Endothelial cell of umbilical vein (primary cell): Measurements from ENCODE around the gene TRPC1. TPM values are rescaled to one million over a fixed set of nuclear protein-coding genes. Genes with fewer than 3 reads are reported as not detected.

Experiments
- BruUV-seq: library from RNA; stranded (reverse); fragments of 400-500 nt; replicated peaks from 2 replicates; lab custom pipeline; 2021; lab: Mats Ljungman, UMichigan
- CTCF ChIA-PET: fragments of 300-600, 350-600 bp; sonication (Branson Sonifier 250); formaldehyde crosslinking; loops from one replicate; lab custom pipeline; 2021; ENCODE audit warnings: antibody characterized with exemption, inconsistent platforms; lab: Charles Lee
- POLR2A ChIA-PET: fragments of 300-600, 350-600 bp; sonication (Branson Sonifier 250); formaldehyde crosslinking; loops from one replicate; lab custom pipeline; 2021; ENCODE audit warnings: antibody characterized with exemption, inconsistent platforms; lab: Charles Lee
- DNase-seq: peaks from one replicate; pipeline ENCODE4 v3.0.0-alpha.2; 2011; ENCODE audit warnings: low read depth, low spot score
- FAIRE-seq: peaks from 2 replicates; lab custom pipeline; 2011; peaks lifted over from hg19 to GRCh38; lab: Jason Lieb, UNC
- H2AFZ ChIP-seq: 2 replicates; pipeline ENCODE4 v1.6.0; 2012; ENCODE audit warnings: low read depth, low read length, control low read depth, inconsistent platforms
- H3K27ac ChIP-seq: 2 replicates; pipeline ENCODE4 v1.5.1; 2011; ENCODE audit warnings: low read depth, mild to moderate bottlenecking, control low read depth, low read length, moderate library complexity; ENCODE audit not compliant: insufficient read depth
- H3K27me3 ChIP-seq, 2 experiments: 2 replicates each; pipeline versions ENCODE4 v1.6.0 to v1.6.1; 2011; ENCODE audit warnings: low read length in 2 of 2, mixed read lengths in 1 of 2; ENCODE audit not compliant: control insufficient read depth in 2 of 2, insufficient read depth in 2 of 2
- H3K36me3 ChIP-seq, 2 experiments: 2 replicates in 1 of 2; 3 replicates in 1 of 2; pipeline ENCODE4 v1.5.1; 2011; ENCODE audit warnings: low read length in 2 of 2, mild to moderate bottlenecking in 1 of 2, moderate library complexity in 1 of 2; ENCODE audit not compliant: control insufficient read depth in 2 of 2, insufficient read depth in 2 of 2; ENCODE audit errors: extremely low read depth in 1 of 2
- H3K4me1 ChIP-seq: 3 replicates; pipeline ENCODE4 v1.5.1; 2011; ENCODE audit warnings: mild to moderate bottlenecking, low read length; ENCODE audit not compliant: control insufficient read depth, insufficient read depth; ENCODE audit errors: extremely low read depth
- H3K4me2 ChIP-seq: 2 replicates; pipeline ENCODE4 v1.6.1; 2011; ENCODE audit warnings: low read length, control low read depth, mixed read lengths; ENCODE audit not compliant: insufficient read depth
- H3K4me3 ChIP-seq, 3 experiments: fragments of 200-600 bp in 1 of 3; sonication (generic), shearing (Covaris generic) in 1 of 3; replicated peaks in 1 of 3; 2 replicates each; pipeline ENCODE4 v1.5.1; 2011 to 2016; ENCODE audit warnings: control low read depth in 3 of 3, low read length in 3 of 3, mild to moderate bottlenecking in 2 of 3, inconsistent platforms in 1 of 3, low read depth in 1 of 3, moderate library complexity in 1 of 3; ENCODE audit not compliant: insufficient read depth in 1 of 3
- H3K79me2 ChIP-seq: 2 replicates; pipeline ENCODE4 v1.6.0; 2012; ENCODE audit warnings: low read length, inconsistent platforms; ENCODE audit not compliant: control insufficient read depth, insufficient read depth
- H3K9ac ChIP-seq: replicated peaks from 2 replicates; pipeline ENCODE3; 2011; ENCODE audit warnings: low read length, control low read depth; ENCODE audit not compliant: insufficient read depth; ENCODE audit errors: extremely low read depth
- H3K9me1 ChIP-seq: replicated peaks from 3 replicates; pipeline ENCODE4 v1.6.0; 2011; ENCODE audit warnings: mild to moderate bottlenecking, low read length; ENCODE audit not compliant: control insufficient read depth, insufficient read depth; ENCODE audit errors: extremely low read depth
- H3K9me3 ChIP-seq: replicated peaks from 2 replicates; pipeline ENCODE4 v1.5.1; 2012; ENCODE audit warnings: low read length, inconsistent platforms; ENCODE audit not compliant: control insufficient read depth, insufficient read depth
- H4K20me1 ChIP-seq: replicated peaks from 2 replicates; pipeline ENCODE3; 2011; ENCODE audit warnings: mild to moderate bottlenecking, low read length; ENCODE audit not compliant: control insufficient read depth, insufficient read depth; ENCODE audit errors: extremely low read depth
- EZH2 ChIP-seq: IDR thresholded peaks from 2 replicates; pipeline ENCODE4 v1.6.1; 2012; ENCODE audit warnings: borderline replicate concordance, low read depth, mild to moderate bottlenecking, moderate library complexity, low read length, inconsistent platforms; ENCODE audit not compliant: severe bottlenecking
- FOS ChIP-seq: IDR thresholded peaks from 2 replicates; pipeline ENCODE4 v1.6.1; 2011; ENCODE audit warnings: mild to moderate bottlenecking, low read length, moderate library complexity, borderline replicate concordance; ENCODE audit not compliant: insufficient read depth
- GATA2 ChIP-seq: IDR thresholded peaks from 2 replicates; pipeline ENCODE4 v1.7.0; 2011; ENCODE audit warnings: low read depth, mild to moderate bottlenecking, moderate library complexity, mixed read lengths, low read length; ENCODE audit not compliant: insufficient read length, insufficient read depth
- JUN ChIP-seq: IDR thresholded peaks from 2 replicates; pipeline ENCODE4 v1.6.1; 2011; ENCODE audit warnings: borderline replicate concordance, low read depth; ENCODE audit not compliant: insufficient read length, insufficient read depth
- MAX ChIP-seq: IDR thresholded peaks from 2 replicates; pipeline ENCODE4 v1.6.1; 2011; ENCODE audit not compliant: insufficient read depth, insufficient read length
- MYC ChIP-seq: IDR thresholded peaks from one replicate; pipeline ENCODE4 v1.6.1; 2011; ENCODE audit warnings: mild to moderate bottlenecking, low read depth, low read length
- POLR2A ChIP-seq: IDR thresholded peaks from 2 replicates; pipeline ENCODE4 v1.6.1; 2012; ENCODE audit warnings: low read depth, mild to moderate bottlenecking, control low read depth, low read length
- POLR2AphosphoS5 ChIP-seq: IDR thresholded peaks from 2 replicates; pipeline ENCODE4 v1.6.1; 2012; ENCODE audit warnings: low read depth, mild to moderate bottlenecking, control low read depth, low read length, moderate library complexity; ENCODE audit not compliant: insufficient read depth
- dilution Hi-C: fragments of 300-500 bp; cut with MboI; formaldehyde crosslinking; loops from one replicate; pipeline ENCODE4 v1.15.0; 2019; ENCODE audit warnings: low sequenced_read_pairs; ENCODE audit not compliant: extremely low pct_ligation_motif_present
- intact Hi-C: fragments of 100-400 bp; cut with micrococcal nuclease; formaldehyde crosslinking; loops from one replicate; pipeline ENCODE4 v1.10.0; 2022
- polyA plus RNA-seq, 4 experiments: library from polyadenylated mRNA; depleted of rRNA in 3 of 4; stranded (reverse) in 3 of 4; unstranded in 1 of 4; fragments of >200 nt; gene quantifications; 2 replicates each; pipeline versions ENCODE4 v1.2.1 to v1.2.3, GENCODE V29; 2011 to 2012; ENCODE audit warnings: missing spikeins in 1 of 4
- total RNA-seq: library from RNA; stranded (reverse); gene quantifications from 2 replicates; pipeline ENCODE4 v1.2.3, GENCODE V29; 2021
- TF ChIP-seq, protein P1 (sequence below), 2 donors: IDR thresholded peaks; 1 replicate in 1 of 2; 2 replicates in 1 of 2; pipeline ENCODE4 v1.5.1; 2011; ENCODE audit warnings: low read length in 2 of 2, mild to moderate bottlenecking in 2 of 2, moderate library complexity in 2 of 2, control low read depth in 1 of 2, inconsistent platforms in 1 of 2, low read depth in 1 of 2; ENCODE audit not compliant: insufficient read depth in 1 of 2; ENCODE audit errors: extremely low read depth in 1 of 2

Gene TRPC1
- total and polyA plus RNA-seq, 2 donors (not counting 3 experiments of a cell fraction or from before 2014, with no cell fraction given) = 3.5 to 5.9 TPM

- no TSS peak for BruUV-seq
- H3K36me3 ChIP-seq = no peaks in the 10 kb centered on the region
- DNase-seq = no peak
- H3K27ac ChIP-seq = no peak overlapping the region
- CTCF ChIA-PET = interaction anchor here (1.2 to 4.0 kb wide), 3 partner anchors 10 to 27 kb away, joined by 3 to 30 read pairs (median 4); no protein-coding TSS in a partner anchor
- H3K4me2 ChIP-seq = no peak overlapping the region
- no peak for FAIRE-seq
- TF ChIP-seq GATA2 = no peak
- no peak for TF ChIP-seq POLR2AphosphoS5
- TF ChIP-seq POLR2A = no peak
- TF ChIP-seq MYC = no peak
- no peak for TF ChIP-seq FOS
- TF ChIP-seq, protein P1, sequence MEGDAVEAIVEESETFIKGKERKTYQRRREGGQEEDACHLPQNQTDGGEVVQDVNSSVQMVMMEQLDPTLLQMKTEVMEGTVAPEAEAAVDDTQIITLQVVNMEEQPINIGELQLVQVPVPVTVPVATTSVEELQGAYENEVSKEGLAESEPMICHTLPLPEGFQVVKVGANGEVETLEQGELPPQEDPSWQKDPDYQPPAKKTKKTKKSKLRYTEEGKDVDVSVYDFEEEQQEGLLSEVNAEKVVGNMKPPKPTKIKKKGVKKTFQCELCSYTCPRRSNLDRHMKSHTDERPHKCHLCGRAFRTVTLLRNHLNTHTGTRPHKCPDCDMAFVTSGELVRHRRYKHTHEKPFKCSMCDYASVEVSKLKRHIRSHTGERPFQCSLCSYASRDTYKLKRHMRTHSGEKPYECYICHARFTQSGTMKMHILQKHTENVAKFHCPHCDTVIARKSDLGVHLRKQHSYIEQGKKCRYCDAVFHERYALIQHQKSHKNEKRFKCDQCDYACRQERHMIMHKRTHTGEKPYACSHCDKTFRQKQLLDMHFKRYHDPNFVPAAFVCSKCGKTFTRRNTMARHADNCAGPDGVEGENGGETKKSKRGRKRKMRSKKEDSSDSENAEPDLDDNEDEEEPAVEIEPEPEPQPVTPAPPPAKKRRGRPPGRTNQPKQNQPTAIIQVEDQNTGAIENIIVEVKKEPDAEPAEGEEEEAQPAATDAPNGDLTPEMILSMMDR (IDR thresholded peaks at IDR 0.05; ENCODE audit: extremely low read depth in 1 of 2, insufficient read depth in 1 of 2, low read depth in 1 of 2, low read length in 2 of 2) = no peak
- TF ChIP-seq EZH2 = no peak
- TF ChIP-seq JUN = no peak
- no peak for TF ChIP-seq MAX
- no peak overlapping the region for H2AFZ ChIP-seq
- dilution Hi-C loops (no loop called here), intact Hi-C loops (no loop called here)
- H4K20me1 ChIP-seq = no peaks in the 10 kb centered on the region
- POLR2A ChIA-PET = no interaction called here
- H3K27me3 ChIP-seq = peaks cover 14 to 27% of the 10 kb centered on the region in 2 experiments
- no peaks in the 10 kb centered on the region for H3K4me1 ChIP-seq
- no peaks in the 10 kb centered on the region for H3K9me3 ChIP-seq
- H3K9ac ChIP-seq = no peak overlapping the region
- no peaks in the 10 kb centered on the region for H3K9me1 ChIP-seq
- no peaks in the 10 kb centered on the region for H3K79me2 ChIP-seq
- no peak overlapping the region for H3K4me3 ChIP-seq
Observed at GRCh38 chr3:142819179-142819578, 95.3 kb downstream of the TRPC1 start.
